HG03457 (cell line): ENCODE measurements around the gene ZNF107.
"Not testable (repeated sequence)": the region's sequence is repeated elsewhere in the genome, so short reads cannot be mapped to it uniquely, and the experiment has no call there.

Source experiments
- ATAC-seq: cut with Tn5 transposase; IDR thresholded peaks from one replicate; pipeline ENCODE4 v1.9.1; 2021; ENCODE audit warnings: moderate number of reproducible peaks; ENCODE audit not compliant: unreplicated experiment

The ZNF107 gene

DNA sequence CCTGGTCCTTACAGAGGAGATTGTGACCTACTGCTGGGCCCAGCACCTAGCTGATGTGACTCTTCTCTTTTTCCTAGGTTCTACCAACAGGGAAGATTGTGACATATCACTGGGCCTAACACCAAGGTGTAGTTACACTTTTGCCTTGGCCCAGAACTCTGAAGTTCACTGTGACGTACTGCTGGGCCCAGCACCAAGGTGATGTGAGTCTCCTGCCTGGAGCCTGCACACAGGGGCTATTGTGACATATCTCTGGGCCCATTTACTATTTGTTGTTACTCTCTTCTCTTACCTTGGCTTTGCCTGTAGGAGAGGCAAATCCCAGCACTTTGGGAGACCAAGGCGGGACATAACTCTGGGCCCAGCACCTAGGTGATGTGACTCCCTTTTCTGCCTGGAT, 23.1 kb upstream of the ZNF107 start:
- no peak for ATAC-seq

DNA sequence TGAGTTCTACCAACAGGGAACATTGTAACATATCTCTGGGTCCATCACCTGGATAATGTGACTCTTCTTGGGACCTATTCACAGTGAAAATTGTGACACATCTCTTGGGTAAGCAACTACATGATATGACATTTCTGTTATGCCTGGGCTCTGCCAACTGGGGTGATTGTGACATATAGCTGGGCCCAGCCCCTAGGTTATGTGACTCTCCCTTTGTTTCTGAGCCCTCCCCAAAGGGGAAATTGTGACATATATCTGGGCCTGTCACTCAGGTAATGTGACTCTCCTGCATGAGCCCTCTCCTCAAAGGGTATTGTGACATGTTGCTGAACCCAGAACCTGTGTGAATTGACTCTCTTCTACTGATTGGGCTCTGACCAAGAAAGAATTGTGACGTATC, 22.4 kb upstream of the ZNF107 start:
- no peak for ATAC-seq

DNA sequence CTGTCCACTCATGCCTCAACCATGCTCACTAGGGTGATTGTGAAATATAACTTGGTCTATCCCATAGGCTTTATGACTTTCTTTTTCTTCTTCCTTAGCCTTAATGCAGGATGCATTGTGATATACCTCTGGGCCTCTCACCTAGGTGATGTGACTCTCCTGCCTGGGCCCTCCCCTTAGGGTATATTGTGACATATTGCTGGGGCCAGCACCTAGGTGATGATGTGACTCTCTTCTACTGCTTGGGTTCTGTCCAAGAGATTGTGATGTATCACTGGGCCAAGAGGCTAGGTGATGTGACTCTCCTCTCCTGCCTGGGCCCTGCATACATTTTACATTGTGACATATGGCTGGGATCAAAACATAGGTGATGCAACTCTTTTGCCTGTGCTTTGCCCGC, 14.7 kb upstream of the ZNF107 start:
- no peak for ATAC-seq

DNA sequence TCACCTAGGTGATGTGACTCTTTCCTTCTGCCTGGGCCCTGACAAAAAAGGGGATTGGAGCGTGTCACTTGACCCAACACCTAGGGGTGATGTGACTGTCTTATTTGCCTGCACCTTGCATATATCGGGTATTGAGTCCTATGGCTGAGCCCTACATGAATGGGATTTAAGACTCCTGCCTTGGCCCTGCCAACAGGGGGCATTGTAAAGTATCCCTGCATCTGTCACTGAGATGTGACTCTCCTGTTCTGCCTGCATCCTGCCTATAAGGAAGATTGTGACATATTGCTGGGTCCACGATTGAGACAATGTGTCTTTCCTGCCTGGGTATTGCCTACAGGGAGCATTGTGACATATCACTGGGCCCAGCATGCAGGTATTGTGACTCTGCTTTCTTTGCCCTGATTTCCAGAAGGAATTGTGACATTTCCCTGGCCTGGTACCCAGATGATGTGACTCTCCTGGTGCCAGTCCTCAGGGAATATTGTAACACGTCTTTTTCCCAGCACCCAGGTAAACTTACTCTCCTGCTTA, 14.2 kb upstream of the ZNF107 start:
- no peak for ATAC-seq

- ATAC-seq: no peak
Measured at GRCh38 chr7:64653721-64654401, 12.1 kb upstream of the ZNF107 start.

DNA sequence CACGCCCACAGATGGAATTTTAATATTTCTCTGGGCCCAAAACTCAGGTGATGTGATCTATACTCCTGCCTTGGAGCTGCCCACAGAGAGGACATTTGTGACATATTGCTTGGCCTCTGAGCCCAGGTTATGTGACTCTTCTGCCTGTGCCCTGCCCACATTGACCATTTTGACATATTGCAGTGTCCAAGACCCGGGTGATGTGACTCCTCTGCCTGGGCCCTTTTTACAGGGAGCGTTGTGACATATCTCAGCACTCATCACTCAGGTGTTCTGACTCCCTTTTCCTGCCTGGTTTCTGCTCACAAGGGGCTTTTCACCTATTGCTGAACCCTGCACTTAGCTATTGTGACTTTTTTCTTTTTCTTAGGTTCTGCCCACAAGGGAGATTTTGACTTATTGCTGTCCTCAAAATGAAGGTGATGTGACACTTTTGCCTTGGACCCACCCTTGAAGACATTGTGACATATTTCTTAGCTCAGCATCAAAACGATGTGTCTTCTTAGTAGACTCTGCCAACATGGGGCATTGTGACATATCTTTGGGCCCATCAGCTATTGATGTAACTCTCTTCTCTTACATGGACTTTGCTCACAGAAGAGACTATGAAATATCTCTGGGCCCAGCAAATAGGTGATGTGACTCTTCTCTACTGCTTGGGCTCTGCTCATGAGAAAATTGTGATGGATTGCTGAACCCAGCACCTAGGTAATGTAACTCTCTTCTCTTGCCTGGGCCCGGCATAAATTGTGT, 11.0 kb upstream of the ZNF107 start:
- ATAC-seq: no peak

- ATAC-seq: no peak
Measured at GRCh38 chr7:64655811-64656210, 10.1 kb upstream of the ZNF107 start.

DNA sequence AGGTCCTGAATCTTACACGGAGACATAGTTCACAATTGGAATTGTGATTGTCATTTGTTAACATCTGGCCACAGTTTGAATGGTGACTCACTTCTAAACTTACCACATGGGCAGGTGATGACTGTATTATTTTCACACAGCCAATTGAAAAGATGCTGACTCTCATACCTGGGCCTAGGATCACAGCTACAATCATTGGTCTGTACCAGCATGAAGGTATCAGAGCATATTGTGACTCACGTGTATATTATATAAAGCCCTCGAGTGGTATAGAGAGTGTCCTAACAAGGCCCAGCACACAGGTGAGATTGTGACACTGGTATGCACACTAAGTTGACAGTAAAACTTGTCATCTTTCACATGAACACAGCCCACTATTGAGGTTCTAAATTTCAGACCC, 9.4 kb upstream of the ZNF107 start:
- no peak for ATAC-seq

DNA sequence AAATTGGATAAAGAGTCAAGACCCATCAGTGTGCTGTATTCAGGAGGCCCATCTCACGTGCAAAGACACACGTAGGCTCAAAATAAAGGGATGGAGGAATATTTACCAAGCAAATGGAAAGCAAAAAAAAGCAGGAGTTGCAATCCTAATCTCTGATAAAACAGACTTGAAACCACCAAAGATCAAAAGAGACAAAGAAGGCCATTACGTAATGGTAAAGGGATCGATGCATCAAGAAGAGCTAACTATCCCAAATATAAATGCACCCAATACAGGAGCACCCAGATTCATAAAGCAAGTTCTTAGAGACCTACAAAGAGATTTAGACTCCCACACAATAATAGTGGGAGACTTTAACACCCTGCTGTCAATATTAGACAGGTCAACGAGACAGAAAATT, 3.8 kb upstream of the ZNF107 start:
- not testable (repeated sequence) for ATAC-seq

DNA sequence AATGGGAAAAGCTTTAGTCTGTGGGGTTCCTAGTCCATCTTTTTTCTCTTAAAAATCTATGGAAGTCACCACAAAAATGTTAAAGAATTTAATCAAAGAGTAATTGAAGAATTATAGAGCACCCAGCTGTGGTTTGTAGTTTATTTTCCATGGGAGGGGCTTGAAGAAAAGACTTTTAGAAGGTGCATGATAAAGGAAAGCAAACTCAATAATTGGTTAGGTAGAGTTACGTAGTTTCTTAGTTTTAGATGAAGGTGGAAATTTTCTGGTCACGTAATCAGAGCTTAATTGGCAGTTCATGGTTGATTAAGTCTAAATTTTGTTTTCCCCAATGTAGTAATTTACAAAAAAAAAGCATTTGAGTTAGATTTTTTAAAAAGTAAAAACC, 724 bp downstream of the ZNF107 start:
- no peak for ATAC-seq

- ATAC-seq: no peak
Measured at GRCh38 chr7:64667311-64667710, 1.4 kb downstream of the ZNF107 start.

- no peak for ATAC-seq
Measured at GRCh38 chr7:64672414-64672813, 6.5 kb downstream of the ZNF107 start.

- no peak for ATAC-seq
Measured at GRCh38 chr7:64685091-64685490, 19.2 kb downstream of the ZNF107 start.

- ATAC-seq: no peak
Measured at GRCh38 chr7:64685741-64686140, 19.8 kb downstream of the ZNF107 start.

GRCh38 chr7:64686493-64687184, 20.7 kb downstream of the ZNF107 start:
- no peak for ATAC-seq

GRCh38 chr7:64687249-64687648, 21.3 kb downstream of the ZNF107 start:
- no peak for ATAC-seq

DNA sequence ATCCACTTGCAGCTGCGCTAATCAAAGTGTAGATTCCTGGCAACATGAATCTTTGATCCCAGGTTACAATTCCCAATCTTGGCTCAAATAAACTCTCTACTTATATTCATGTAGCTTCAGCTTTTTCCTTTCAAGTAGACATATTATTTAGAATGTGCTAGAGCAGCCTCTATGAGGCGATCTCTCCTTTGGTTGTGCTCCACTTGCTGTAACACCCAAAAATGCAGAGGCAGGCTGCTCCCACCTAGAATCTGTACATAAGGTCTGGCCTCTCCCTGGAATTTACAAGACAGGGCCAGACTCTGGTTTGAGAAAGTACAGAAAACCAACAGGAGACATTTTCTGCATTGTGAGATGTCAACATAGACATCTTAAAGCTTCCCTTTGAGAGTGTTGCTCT, 23.1 kb downstream of the ZNF107 start:
- no peak for ATAC-seq

DNA sequence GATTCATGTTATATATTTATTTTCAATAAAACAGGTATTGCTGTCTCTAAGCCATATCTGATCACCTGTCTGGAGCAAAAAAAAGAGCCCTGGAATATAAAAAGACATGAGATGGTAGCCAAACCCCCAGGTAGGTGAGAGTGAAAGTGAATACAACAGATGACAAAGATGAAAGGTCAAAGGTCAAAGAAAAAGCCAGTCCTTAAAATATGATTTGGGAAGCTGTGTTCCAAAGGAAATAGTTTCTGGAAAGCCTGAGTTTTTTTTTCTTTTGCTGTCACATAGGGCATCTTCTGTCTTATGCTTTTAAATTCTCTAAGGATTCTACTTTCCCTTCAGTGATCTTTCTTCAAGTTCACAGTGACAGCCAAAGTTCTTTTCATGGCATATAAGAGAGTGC, 25.9 kb downstream of the ZNF107 start:
- no peak for ATAC-seq

GRCh38 chr7:64697863-64698262, 31.9 kb downstream of the ZNF107 start:
- ATAC-seq: not testable (repeated sequence)

DNA sequence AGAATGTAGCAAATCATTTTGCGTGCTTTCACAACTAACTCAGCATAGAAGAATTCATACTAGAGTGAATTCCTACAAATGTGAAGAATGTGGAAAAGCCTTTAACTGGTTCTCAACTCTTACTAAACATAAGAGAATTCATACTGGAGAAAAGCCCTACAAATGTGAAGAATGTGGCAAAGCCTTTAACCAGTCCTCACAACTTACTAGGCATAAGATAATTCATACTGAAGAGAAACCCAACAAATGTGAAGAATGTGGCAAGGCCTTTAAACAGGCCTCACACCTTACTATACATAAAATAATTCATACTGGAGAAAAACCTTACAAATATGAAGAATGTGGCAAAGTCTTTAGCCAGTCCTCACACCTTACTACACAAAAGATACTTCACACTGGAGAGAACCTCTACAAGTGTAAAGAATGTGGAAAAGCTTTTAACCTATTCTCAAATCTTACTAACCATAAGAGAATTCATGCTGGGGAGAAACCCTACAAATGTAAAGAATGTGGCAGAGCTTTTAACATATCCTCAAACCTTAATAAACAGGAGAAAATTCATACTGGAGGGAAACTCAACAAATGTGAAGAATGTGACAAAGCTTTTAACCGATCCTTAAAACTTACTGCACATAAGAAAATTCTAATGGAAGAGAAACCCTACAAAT, 40.8 kb downstream of the ZNF107 start:
- no peak for ATAC-seq

DNA sequence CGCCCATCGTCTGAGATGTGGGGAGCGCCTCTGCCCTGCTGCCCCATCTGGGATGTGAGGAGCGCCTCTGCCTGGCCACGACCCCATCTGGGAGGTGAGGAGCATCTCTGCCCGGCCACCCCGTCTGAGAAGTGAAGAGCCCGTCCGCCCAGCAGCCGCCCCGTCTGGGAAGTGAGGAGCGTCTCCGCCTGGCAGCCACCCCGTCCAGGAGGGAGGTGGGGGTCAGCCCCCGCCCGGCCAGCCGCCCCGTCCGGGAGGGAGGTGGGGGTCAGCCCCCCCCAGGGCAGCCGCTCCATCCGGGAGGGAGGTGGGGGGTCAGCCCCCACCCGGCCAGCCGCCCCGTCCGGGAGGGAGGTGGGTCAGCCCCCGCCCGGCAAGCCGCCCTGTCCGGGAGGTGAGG, 52.0 kb downstream of the ZNF107 start:
- not testable (repeated sequence) for ATAC-seq
